Fibroblast of lung (primary cell): Measurements from ENCODE around the gene DIP2C. TPM values are rescaled to one million over a fixed set of nuclear protein-coding genes. Genes with fewer than 3 reads are reported as not detected.

Experiments
- DNase-seq, 2 donors: peaks; one replicate each; pipeline versions ENCODE4 v3.0.0 to v3.0.0-alpha.2; 2010; ENCODE audit warnings: low read depth in 2 of 2
- H2AFZ ChIP-seq: 2 replicates; pipeline ENCODE4 v1.5.1; 2012; ENCODE audit warnings: low read length, control low read depth, inconsistent platforms
- H3K27ac ChIP-seq: 2 replicates; pipeline ENCODE4 v1.5.1; 2011; ENCODE audit warnings: low read length, control low read depth; ENCODE audit not compliant: insufficient read depth
- H3K27me3 ChIP-seq: 2 replicates; pipeline ENCODE4 v1.5.1; 2011; ENCODE audit warnings: mild to moderate bottlenecking, low read length; ENCODE audit not compliant: control insufficient read depth, insufficient read depth
- H3K36me3 ChIP-seq: 2 replicates; pipeline ENCODE4 v1.5.1; 2011; ENCODE audit warnings: low read length; ENCODE audit not compliant: control insufficient read depth, insufficient read depth
- H3K4me1 ChIP-seq: 2 replicates; pipeline ENCODE4 v1.5.1; 2011; ENCODE audit warnings: low read length; ENCODE audit not compliant: control insufficient read depth, insufficient read depth; ENCODE audit errors: extremely low read depth
- H3K4me2 ChIP-seq: 2 replicates; pipeline ENCODE4 v1.5.1; 2011; ENCODE audit warnings: low read length, control low read depth; ENCODE audit not compliant: insufficient read depth; ENCODE audit errors: extremely low read depth
- H3K4me3 ChIP-seq, 4 experiments: fragments of 200-600 bp in 1 of 4; sonication (generic) in 1 of 4; replicated peaks in 1 of 4; 2 replicates each; pipeline ENCODE4 v1.5.1; 2011 to 2016; ENCODE audit warnings: low read length in 4 of 4, low read depth in 3 of 4, mild to moderate bottlenecking in 3 of 4, control low read depth in 2 of 4, inconsistent platforms in 1 of 4, mixed read lengths in 1 of 4; ENCODE audit not compliant: insufficient read depth in 1 of 4; ENCODE audit errors: control extremely low read depth in 1 of 4
- H3K79me2 ChIP-seq: 2 replicates; pipeline ENCODE4 v1.5.1; 2012; ENCODE audit warnings: mild to moderate bottlenecking, low read length, inconsistent platforms; ENCODE audit not compliant: control insufficient read depth, insufficient read depth
- H3K9ac ChIP-seq: 2 replicates; pipeline ENCODE4 v1.5.1; 2011; ENCODE audit warnings: mild to moderate bottlenecking, low read length, control low read depth; ENCODE audit not compliant: insufficient read depth
- H3K9me3 ChIP-seq: 2 replicates; pipeline ENCODE4 v1.5.1; 2012; ENCODE audit warnings: low read depth, low read length; ENCODE audit not compliant: control insufficient read depth, insufficient read depth
- H4K20me1 ChIP-seq: 2 replicates; pipeline ENCODE4 v1.5.1; 2011; ENCODE audit warnings: low read length; ENCODE audit not compliant: control insufficient read depth, insufficient read depth; ENCODE audit errors: extremely low read depth
- EZH2 ChIP-seq: IDR thresholded peaks from 2 replicates; pipeline ENCODE4 v1.5.1; 2012; ENCODE audit warnings: low read length, control low read depth, mild to moderate bottlenecking; ENCODE audit errors: missing control alignments
- polyA plus RNA-seq, 2 donors: library from polyadenylated mRNA; depleted of rRNA in 1 of 2; stranded (reverse) in 1 of 2; unstranded in 1 of 2; fragments of >200 nt; gene quantifications; 2 replicates each; pipeline ENCODE4 v1.2.1, GENCODE V29; 2011 to 2012; ENCODE audit warnings: missing spikeins in 1 of 2
- total RNA-seq: library from RNA; depleted of rRNA; stranded (reverse); fragments of >200 nt; gene quantifications from 2 replicates; pipeline ENCODE4 v1.2.1, GENCODE V29; 2014
- TF ChIP-seq, protein P1 (sequence below), 2 donors: IDR thresholded peaks in 1 of 2; conservative IDR thresholded peaks in 1 of 2; 1 replicate in 1 of 2; 2 replicates in 1 of 2; pipeline ENCODE4 v1.5.1; 2011 to 2012; ENCODE audit warnings: low read length in 2 of 2, control low read depth in 1 of 2, inconsistent platforms in 1 of 2, low read depth in 1 of 2, mild to moderate bottlenecking in 1 of 2

Gene DIP2C
- total and polyA plus RNA-seq, 2 donors (not counting 1 experiment from before 2014, with no cell fraction given) = 10.7 to 18.3 TPM

DNA sequence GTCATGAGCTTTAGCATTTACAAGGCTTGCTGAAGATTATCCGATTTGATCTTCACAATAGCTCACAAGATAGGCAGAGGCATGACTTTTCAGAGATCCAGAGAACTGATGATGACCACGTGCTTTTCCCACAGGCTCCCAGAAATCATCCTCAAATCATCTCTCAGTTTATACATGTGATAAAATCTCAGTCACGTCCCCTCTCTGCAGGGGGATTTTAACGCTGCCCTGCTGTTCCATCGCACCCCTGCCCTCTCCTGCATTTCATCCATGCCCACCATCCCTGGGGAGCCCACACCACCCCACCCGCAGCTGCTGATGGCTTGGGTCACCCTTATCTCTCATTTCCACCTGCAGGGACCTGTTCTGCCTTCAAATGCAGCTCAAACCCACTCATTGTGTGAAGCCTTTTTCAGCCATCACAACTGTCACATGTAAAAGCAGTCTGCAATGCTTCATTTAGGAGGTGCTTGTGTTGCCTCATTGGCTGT is 141.8 kb downstream of the DIP2C start:
- no peaks in the 10 kb centered on the region for H4K20me1 ChIP-seq
- H3K79me2 ChIP-seq = peaks cover 1% of the 10 kb centered on the region

DNA sequence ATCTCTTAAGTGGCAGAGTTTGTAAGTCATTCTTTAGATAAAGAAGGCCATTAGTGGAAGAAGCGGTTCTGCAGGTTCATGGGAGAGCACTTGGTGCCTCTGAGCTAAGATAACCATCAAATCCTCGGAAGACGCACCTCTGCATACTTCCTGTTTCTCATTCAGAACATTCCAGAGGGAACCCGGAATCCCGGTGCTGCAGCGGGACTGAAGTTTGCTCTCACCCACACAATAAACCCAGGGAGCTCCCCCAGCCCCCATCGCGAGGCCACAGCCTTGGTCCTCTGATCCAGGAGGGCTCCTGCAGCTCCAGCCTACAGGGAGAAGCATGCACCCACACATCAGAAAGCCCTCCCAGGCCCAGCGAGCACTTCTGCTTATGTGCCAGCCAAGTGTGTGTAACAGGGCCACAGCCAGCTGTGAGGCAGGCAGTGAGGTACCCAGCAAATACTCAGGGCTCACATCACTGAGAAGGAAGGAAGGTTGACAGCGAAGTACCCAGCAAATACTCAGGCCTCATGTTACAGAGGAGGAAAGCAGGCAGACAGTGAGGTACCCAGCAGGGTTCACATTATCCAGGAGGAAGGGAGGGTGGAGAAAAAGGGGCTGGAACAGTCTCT is 142.4 kb downstream of the DIP2C start:
- Histone ChIP-seq H3K9ac (no peak overlapping the region), H3K36me3 (no peaks in the 10 kb centered on the region), H3K4me2 (no peak overlapping the region), H3K4me3 (no peak overlapping the region), H3K4me1 (no peaks in the 10 kb centered on the region), H3K27me3 (no peaks in the 10 kb centered on the region), H2AFZ (no peak overlapping the region), H4K20me1 (no peaks in the 10 kb centered on the region), H3K27ac (no peak overlapping the region), H3K79me2 (peaks cover 1% of the 10 kb centered on the region), H3K9me3 (no peaks in the 10 kb centered on the region)
- DNase-seq = peak in 1 of 2 donors; percentile 35
- TF ChIP-seq, protein P1, sequence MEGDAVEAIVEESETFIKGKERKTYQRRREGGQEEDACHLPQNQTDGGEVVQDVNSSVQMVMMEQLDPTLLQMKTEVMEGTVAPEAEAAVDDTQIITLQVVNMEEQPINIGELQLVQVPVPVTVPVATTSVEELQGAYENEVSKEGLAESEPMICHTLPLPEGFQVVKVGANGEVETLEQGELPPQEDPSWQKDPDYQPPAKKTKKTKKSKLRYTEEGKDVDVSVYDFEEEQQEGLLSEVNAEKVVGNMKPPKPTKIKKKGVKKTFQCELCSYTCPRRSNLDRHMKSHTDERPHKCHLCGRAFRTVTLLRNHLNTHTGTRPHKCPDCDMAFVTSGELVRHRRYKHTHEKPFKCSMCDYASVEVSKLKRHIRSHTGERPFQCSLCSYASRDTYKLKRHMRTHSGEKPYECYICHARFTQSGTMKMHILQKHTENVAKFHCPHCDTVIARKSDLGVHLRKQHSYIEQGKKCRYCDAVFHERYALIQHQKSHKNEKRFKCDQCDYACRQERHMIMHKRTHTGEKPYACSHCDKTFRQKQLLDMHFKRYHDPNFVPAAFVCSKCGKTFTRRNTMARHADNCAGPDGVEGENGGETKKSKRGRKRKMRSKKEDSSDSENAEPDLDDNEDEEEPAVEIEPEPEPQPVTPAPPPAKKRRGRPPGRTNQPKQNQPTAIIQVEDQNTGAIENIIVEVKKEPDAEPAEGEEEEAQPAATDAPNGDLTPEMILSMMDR (conservative IDR thresholded peaks at IDR 0.05 in 1 of 2, IDR thresholded peaks at IDR 0.05 in 1 of 2; ENCODE audit: low read depth in 1 of 2, low read length in 2 of 2) = no peak
- TF ChIP-seq EZH2 = no peak

More for the DNA sequence above, 141.8 kb downstream of the DIP2C start:
- Histone ChIP-seq H3K4me2 (no peak overlapping the region), H3K9ac (no peak overlapping the region), H3K36me3 (no peaks in the 10 kb centered on the region), H3K4me3 (no peak overlapping the region), H3K27ac (no peak overlapping the region), H3K4me1 (no peaks in the 10 kb centered on the region), H3K27me3 (no peaks in the 10 kb centered on the region), H3K9me3 (no peaks in the 10 kb centered on the region), H2AFZ (no peak overlapping the region)
- no peak for DNase-seq
- TF ChIP-seq, protein P1 (conservative IDR thresholded peaks at IDR 0.05 in 1 of 2, IDR thresholded peaks at IDR 0.05 in 1 of 2; ENCODE audit: low read depth in 1 of 2, low read length in 2 of 2) = no peak
- no peak for TF ChIP-seq EZH2

DNA sequence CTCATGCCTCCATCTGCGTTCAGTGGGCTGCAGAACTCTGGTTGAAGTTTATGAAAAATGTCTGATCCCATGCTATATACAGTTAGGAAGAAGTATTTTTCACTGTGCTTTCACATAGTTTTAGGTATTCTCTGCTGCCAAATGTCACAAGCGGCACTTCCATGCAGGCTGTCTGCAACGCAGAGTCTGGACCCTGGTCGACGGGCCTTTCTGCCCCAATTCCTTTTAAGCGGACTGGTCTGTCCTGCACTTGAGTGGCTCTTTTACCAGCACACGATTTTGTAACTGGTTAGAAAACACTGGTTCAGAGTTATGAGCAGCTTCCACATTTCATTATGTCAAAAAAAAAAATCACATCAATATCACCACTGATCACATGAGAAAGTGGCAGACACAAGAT is 143.0 kb downstream of the DIP2C start:
- no peak for DNase-seq
- H3K9me3 ChIP-seq = no peaks in the 10 kb centered on the region
- no peak overlapping the region for H3K4me2 ChIP-seq
- H3K4me1 ChIP-seq = no peaks in the 10 kb centered on the region
- H4K20me1 ChIP-seq = no peaks in the 10 kb centered on the region
- H2AFZ ChIP-seq = no peak overlapping the region
- H3K36me3 ChIP-seq = no peaks in the 10 kb centered on the region
- H3K79me2 ChIP-seq = peaks cover 1% of the 10 kb centered on the region
- no peak overlapping the region for H3K4me3 ChIP-seq
- no peaks in the 10 kb centered on the region for H3K27me3 ChIP-seq
- TF ChIP-seq, protein P1 (conservative IDR thresholded peaks at IDR 0.05 in 1 of 2, IDR thresholded peaks at IDR 0.05 in 1 of 2; ENCODE audit: low read depth in 1 of 2, low read length in 2 of 2) = no peak
- no peak for TF ChIP-seq EZH2
- no peak overlapping the region for H3K27ac ChIP-seq
- no peak overlapping the region for H3K9ac ChIP-seq
